ENCODE measurements around the gene AURKAIP1.
A peak's percentile ranks its signal among the peaks of the same experiment; 100 is the strongest.
"Not testable (repeated sequence)": the region's sequence is repeated elsewhere in the genome, so short reads cannot be mapped to it uniquely, and the experiment has no call there.

Gene AURKAIP1

DNA sequence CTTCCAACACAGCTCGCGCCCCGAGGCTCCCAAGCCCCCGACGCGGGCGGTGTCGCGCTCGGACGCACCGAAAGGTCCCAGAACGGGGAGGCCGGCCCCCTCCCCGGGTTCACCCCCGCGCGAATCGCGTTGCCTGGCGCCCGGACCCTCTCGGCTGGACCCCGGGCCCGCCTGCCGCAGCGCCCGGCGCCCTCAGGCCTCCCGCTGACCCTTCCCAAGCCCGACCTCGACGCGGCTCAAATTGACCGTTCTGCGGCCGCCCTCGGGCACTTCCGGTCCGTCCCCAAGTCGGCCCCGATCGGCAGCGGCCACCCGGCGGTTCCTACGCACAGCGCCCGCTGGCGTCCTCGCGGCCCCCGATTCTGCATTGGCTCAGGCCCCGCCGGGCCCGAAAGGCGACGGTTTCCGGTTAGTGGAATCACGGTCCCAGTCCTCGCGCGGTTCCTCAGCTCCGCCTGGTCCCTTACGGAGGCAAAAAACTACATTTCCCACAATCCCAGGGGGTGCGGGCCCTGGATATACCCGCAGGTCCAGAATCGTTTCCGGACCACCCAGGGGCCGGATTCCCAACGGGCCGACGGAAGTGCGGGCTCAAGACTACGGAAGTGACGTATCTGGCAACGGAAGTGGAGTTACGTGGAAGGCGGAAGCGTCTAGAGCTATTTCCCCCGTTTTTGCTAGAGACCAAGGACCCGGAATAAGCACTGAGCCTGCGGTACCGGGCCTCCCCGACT lies at the start of gene AURKAIP1:
Gene AURKAIP1 (minus strand): TSS at position 279 of the 734 bp plus-strand sequence. CDS start 451 bp downstream, outside the sequence.
- peak; percentile 93 to 96 for DNase-seq

DNA sequence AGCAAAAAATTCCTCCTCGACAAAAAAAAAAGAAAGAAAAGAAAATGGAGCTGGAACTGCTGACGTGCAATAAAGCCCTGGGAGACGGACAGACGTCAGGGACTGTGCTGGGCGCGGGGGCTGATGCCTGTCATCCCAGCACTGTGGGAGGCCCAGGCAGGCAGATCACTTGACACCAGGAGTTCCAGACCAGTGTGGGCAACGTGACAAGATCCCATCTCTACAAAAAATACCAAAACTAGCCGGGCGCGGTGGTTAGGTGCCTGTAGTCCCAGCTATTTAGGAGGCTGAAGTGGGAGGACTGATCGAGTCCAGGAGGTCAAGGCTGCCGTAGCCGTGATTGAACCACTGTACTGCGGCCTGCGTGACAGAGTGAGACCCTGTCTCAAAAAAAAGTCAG lies 49.7 kb upstream of the AURKAIP1 start:
- DNase-seq = no peak

DNA sequence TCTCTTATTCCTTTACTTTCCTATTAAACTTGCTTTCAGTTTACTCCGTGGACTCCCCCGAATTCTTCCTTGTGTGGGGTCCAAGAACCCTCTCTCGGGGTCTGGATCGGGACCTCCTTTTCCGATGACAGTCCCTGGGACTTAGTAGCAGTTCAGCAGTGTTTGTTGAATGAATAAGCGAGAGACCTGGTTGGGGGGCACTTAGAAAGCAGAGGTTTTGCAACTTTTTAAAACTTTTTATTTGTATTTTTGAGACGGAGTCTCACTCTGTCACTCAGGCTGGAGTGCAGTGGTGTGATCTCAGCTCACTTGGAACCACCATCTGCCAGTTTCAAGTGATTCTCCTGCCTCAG lies 48.2 kb upstream of the AURKAIP1 start:
- DNase-seq = no peak

DNA sequence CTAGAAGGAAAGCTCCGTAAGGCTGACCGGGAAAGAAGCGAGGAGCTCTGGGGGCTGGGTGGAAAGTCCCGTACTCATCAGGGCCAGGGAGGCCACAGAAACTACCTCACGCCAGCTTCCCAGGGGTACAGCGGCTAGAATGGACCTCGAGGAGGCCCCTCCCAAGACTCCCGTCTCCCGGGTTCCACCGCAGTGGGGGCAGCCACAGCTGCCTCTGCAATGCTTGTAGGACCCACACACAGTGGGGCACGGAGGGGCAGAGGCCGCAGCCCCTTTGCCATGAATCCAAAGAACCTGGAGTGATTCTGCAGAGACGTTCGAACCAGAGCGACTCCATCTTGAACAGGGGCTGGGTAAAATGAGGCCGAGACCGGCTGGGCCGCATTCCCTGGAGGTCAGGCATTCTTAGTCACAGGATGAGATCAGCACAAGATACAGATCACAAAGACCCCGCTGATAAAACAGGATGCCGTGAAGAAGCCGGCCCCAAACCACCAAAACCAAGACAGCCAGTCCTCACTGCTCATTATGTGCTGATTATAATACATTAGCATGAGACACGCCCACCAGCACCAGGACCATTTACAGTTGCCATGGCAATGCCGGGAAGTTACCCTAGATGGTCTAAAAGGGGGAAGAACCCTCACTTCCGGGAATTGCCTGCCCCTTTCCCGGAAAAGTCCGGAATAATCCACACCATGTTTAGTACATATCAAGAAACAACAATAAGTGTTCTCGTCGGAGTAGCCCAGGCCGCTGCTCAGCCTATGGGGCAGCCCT lies 47.6 kb upstream of the AURKAIP1 start:
- no peak for DNase-seq

DNA sequence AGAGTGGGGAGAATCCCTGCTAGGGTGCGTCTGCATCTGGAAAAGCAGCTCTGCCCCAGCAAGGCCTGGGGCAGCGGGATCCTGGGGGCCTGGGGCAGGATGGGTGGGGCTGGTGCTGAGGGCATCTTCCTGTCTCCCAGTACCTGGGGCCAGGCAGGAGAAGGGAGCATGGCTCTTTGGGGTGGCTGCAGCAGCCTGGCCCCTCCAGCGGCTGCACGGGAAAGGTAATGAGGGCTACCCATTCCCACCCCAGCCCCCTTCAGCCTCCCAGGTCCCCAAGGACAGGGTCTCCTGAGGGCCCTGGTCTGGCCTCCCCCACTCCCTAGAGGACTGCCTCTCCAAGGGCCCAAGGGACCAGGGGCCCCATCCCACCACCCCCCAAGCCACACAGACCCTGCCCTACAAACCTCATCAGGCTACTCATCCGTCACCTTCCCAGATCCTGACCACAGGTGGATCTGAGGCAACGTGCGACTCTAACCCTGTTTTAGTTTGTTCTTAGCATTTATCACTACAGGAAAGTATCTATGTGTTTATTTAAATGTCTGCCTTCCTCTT lies 47.0 kb upstream of the AURKAIP1 start:
- DNase-seq = no peak

DNA sequence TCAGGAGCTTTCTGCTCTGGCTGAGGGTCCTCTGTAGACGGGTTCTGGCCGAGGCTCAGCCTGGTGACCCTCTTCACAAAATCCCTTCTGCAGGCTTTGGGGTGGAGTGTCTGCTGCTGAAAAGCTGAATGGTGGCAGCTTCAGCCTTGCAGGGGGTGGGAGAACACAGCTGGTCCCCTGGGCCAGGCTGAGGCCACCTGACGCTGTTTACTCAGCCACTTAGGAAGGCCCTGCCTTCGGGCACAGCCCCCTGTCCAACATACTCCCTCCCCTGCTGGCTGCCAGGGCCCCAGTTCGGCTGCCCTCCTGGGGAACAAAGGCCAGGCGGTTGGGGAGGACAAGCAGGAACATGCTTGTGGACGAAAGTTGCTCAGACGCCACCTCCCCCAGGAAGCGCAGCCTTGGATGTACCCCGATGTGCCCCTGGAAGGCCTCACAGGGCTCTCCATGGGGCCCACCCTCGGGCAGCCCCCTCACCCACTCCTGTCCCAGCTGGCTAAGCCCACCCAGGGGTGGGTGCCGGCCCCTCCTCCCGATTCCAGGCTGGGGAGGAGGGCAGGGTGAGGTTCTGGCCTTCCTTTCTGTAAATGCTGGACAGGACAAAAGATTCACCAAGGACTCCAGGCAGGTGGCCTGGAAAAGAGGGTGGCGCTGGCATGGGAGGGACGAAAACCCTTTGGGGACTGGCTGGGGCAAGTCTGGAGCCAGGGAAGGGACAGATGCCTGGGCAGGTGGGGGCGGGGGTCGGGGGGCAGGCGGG lies 46.3 kb upstream of the AURKAIP1 start, which contains the start of gene ANKRD65:
Gene ANKRD65 (minus strand): TSS at position 130 of the 760 bp plus-strand sequence. CDS start 271 bp downstream, outside the sequence.
- DNase-seq = no peak

DNA sequence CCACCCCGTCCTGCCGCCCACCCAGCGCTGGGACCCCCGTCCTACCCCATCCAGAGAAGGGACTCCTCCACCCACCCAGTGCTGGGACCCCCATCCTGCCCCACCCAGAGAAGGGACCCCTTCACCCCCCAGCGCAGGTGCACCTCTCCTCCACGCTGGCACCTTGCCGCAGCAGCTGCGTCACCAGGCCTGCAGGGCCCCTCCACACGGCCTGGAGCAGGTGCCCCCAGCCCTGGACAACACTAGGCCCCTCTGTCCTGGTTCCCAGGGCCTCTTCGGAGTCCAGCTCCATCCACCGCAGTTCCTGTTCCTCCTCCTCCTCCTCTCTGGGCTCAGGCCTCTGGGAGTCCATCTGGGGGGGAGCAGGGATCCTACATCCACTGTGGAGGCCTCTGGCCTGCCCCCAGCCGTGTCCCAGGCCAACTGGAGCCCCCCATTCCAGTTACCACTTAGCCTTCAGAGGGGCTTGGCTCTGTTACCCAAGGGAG lies 45.7 kb upstream of the AURKAIP1 start:
- no peak for DNase-seq

DNA sequence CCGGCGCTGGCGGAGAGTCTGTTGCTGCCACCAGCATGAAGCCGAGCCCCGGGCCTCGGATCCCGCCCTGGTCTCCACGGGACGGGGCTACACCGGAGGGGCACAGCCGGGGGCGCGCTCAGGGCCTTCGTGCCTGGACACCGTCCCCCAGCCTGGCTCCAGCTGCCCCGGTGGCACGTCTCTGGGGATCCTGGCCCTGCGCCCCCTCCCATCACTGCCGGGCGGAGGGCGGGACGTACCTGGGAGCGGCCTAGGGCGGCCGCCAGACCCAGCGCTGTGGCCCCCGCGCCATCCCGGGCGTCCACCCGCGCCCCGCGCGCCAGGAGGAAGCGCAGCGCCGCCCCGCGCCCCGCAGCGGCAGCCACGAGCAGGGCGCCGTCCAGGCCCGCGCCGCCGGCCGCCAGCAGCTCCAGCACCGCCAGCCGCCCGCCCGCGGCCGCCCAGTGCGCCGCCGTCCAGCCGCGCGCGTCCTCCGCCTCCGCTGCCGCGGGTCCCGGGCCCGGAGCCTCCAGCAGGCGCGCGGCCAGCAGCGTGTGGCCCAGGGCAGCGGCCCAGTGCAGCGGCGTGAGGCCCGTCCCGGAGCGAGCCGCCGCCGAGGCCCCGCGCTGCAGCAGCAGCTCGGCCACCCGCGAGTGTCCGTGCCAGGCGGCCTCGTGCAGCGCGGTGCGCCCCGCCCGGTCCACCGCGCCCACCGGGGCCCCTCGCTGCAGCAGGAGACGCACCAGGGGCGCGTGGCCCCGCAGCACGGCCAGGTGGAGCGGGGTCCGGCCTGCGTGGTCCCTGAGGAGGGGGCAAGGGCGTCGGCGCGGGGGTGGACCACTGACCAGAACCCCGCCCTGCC lies 45.0 kb upstream of the AURKAIP1 start:
- no peak for DNase-seq

DNA sequence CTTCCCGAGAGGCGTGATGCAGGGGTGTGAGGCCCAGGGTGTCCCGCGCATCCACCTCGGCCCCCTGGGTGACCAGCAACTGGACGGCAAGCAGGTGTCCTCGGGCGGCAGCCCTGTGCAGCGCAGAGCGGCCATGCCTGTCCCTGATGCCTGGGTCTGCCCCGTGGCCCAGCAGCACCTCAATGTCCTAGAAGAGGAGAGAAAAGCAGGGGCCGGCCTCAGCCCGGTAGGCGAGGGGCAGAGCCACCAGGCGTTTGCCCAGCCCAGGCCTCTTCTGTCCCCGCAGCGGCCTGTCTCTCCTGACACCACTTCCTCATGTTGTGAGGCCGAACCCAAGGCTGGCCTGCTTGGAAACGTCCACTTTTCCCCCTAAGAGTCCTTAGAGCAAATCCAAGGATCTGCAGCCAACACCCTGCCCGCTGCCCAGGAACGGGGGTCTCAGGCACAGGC lies 44.4 kb upstream of the AURKAIP1 start:
- no peak for DNase-seq

DNA sequence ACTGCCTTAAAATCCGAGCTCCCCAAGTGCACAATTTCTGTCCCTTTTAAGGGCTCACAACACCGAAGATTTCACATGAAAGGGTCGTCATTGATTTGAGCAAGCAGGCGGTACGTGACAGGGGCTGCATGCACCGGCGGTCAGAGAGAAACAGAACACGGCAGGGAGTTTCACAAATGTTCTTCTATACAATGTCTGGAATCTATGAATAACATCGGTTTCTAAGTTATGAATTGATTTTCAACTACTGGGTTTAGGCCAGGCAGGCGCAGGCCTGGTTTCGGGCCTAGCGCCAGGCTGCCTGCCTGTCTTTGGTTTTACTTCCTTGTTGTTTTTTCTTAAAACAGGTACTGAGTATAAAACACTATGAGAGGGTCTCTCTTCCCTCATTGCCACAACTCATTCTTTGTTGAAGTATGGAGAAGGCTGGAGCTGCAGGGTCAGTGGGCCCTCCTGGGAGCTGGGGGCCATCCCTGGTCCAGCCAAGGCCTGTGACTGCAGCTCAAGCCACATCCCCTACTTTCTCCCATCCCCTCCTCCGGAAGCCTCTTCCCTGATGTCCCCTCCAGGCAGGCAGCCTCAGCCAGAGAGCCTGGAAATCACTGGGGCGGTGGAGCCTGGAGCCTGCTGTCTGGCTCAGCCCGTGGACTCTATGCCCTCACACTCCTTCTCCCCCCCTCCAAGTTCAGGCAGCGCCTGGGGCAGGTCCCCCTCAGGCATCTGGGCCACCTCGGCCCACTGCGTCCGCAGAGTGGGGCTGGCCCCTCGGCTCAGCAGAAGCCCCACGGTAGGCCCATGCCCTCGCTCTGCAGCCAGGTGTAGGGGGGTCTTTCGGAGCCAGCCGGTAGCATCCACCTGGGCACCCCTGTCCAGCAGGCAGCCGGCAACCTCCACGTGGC lies 43.7 kb upstream of the AURKAIP1 start:
- DNase-seq = no peak

DNA sequence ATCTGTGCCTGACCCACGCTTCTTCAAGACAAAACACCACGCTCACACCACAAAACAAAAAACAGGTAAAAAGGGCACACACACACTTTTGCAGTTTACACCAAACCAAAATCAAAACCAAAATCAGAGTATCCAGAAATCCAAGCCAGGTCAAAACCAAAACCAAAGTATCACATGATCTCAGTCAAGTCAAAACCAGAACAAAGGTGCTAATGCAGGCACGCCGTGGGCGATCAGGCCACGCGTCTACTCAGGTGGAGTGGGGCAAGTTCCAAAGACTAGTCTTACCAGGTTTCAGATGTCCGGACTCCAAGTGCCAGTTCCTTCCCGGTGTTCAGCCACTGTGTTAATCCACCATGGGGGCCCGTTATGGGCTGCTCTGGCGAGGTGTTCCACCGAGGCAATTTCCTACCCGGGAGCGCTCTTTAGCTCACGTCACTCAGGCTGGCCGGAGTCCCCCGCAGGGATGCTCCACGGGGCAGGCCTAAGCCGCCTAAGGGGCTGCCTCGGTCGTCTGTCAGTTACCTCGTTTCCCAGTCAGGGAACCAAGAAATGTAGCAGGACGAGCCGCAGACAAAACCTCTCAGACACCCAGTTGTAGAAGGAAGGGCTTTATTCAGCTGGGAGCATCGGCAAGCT lies 42.9 kb upstream of the AURKAIP1 start:
- not testable (repeated sequence) for DNase-seq

DNA sequence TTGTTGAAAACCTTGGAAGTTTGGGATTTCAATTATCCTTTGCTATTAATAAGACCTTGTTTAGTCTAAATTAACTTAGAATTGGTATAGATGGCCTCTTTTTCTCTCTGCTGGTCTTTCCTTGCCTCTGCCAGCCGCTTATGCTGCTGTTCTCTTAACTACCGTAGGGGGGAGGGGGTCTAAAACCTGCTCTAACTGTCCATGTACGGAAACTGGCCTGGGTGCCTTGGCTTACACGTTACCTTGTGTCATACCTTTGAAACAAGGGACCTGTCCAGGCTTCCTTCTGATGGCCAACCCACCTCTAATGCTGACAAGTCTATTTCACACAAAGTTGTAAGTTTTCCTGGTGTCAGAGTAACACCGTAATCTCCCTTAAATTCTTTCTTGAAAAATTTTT lies 42.4 kb upstream of the AURKAIP1 start:
- DNase-seq = not testable (repeated sequence)

DNA sequence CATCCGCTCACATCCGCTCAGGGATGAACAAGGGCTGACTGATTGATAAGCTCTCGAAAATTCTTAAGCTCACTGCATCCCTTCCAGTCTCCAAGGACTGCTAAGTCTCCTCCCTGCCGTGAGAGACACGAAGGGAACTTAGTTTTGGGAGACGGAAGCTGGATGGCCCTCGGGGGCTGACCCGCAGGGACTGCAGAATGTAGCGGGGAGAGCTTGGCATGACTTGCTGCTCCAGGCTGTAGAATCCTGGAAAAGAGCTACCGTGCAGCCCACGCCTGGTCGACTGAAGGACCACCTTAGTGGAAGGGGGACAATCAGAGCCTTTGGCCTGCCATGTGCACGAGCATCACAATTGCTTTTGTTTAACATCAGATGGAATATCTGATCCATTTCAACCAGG lies 40.7 kb upstream of the AURKAIP1 start:
- DNase-seq = no peak

DNA sequence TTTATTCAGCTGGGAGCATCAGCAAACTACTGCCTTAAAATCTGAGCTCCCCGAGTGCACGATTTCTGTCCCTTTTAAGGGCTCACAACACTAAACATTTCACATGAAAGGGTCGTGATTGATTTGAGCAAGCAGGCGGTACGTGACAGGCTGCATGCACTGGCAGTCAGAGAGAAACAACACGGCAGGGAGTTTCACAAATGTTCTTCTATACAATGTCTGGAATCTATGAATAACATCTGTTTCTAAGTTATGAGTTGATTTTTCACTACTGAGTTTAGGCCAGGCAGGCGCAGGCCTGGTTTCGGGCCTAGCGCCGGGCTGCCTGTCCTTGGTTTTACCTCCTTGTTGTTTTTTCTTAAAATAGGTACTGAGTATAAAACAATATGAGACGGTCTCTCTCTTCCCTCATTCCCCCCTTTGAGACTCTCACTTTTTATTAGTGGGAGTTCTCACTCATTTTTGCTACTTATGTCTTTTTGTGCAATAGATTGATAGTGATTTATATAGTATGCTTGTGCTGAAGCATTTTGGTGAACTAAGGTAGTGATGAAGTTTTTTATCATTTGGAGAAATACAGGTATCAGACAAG lies 37.4 kb upstream of the AURKAIP1 start:
- peak in 1 of 2 experiments; percentile 51 for DNase-seq

DNA sequence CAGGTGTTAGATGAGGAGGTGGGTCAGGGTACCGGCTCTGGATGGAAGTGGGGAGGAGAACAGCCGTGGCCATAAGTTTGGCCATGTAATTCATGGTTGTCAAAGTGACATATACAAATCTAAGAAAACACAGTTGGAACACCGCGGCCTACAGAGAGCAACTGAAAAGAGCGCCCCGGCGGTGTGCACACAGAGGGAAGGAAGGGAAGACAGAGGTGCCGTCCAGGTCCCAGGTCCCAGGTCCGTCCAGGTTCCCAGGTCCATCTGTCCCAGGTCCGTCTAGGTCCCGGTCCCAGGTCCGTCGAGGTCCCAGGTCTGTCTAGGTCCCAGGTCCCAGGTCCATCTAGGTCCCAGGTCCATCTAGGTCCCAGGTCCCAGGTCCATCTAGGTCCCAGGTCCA lies 36.6 kb upstream of the AURKAIP1 start:
- no peak for DNase-seq

DNA sequence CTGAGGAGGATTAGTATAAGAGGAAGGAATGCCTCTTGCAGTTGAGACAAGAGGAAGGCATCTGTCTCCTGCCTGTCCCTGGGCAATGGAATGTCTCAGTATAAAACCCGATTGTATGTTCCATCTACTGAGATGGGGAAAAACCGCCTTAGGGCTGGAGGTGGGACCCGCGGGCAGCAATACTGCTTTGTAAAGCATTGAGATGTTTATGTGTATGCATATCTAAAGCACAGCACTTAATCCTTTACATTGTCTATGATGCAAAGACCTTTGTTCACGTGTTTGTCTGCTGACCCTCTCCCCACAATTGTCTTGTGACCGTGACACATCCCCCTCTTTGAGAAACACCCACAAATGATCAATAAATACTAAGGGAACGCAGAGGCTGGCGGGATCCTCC lies 35.2 kb upstream of the AURKAIP1 start:
- DNase-seq = not testable (repeated sequence)

DNA sequence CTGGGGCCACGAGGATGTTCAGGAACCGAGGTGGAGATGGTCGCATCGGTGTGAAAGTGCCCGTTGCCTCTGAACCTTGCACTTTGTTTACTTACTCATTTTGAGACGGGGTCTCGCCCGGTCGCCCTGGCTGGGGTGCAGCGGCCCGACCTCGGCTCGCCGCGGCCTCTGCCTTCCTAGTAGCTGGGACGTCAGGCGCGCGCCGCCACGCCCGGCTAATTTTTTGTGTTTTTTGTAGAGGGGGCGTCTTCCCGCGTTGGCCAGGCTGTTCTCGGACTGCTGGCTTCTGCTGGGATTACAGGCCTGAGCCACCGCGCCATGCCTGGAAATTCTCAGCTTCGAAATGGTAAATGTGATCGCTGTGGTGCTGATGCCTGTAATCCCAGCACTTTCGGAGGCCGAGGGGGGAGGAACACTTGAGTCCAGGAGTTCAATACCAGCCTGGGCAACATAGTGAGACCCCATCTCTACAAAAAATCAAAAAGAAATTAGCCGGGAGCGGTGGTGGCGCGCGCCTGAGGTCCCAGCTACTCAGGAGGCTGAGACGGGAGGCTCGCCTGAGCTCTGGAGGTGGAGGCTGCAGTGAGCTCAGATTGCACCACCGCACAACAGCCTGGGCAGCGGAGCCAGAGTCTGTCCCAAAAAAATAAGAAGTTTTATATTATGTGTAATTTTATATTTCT lies 32.8 kb upstream of the AURKAIP1 start:
- DNase-seq = peak; percentile 21 to 40

DNA sequence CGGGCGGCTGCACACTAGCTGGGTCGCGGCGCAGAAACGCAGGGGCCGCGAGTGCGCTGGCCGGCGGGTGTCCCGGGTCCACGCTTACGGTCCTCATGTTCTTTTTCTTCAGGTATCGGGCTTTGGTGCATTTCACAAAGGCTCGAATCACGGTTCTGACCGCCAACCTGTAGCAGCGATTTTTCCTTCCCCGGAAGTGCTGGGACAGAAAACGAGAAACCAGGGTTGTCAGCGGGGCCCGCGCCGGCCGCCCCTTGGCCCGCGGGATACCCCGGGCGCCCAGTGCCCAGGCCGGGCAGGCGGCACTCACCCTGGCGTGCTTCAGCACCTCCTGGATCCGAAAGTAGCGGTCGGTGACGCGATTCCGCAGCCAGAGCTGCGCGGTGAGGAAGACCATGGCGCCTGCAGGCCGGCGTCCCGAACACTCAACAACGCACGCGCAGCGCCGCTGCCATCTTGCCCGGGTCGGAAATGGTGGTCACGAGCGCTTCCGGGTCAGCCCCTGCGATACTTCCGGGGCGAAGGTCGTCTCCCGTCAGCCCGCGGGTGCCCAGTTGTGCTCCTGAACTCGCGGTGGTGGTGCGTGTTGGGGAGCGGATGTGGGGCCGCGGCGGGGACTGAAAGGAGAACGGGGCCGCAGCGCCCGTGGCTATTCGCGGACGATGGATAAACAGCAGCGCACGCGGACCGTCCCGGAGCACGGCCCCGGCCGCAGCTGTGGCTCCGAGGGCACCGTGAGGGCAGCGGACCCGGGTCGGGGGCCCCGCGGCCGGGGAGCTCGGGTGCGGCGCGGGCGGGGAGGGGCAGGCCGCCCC lies 32.0 kb upstream of the AURKAIP1 start, which contains the start of gene MRPL20:
Gene MRPL20 (minus strand): TSS at position 473 of the 815 bp plus-strand sequence. CDS start 76 bp downstream, at position 397.
- peak; percentile 96 to 97 for DNase-seq
